ENCODE measurements around the gene TMOD3. TPM values are rescaled to one million over a fixed set of nuclear protein-coding genes. Genes with fewer than 3 reads are reported as not detected.
A peak's percentile ranks its signal among the peaks of the same experiment; 100 is the strongest.

TMOD3 gene
- total and polyA plus RNA-seq, 2 donors (not counting 3 experiments of a cell fraction or from before 2014, with no cell fraction given): 10.4 to 64.3 TPM

GRCh38 chr15:51837792-51838251 lies 8.4 kb downstream of the TMOD3 start:
- H2AFZ ChIP-seq (ENCODE audit: low read depth, low read length): peak overlapping the region; percentile 3
- peaks cover 51% of the 10 kb centered on the region for H3K4me1 ChIP-seq (ENCODE audit: control insufficient read depth, extremely low read depth, insufficient read depth, low read length)
- dilution Hi-C loops (cut with MboI; ENCODE audit: extremely low pct_ligation_motif_present, low sequenced_read_pairs) (no loop called here), intact Hi-C loops (cut with micrococcal nuclease) (no loop called here)
- no peaks in the 10 kb centered on the region for H3K27me3 ChIP-seq (ENCODE audit: control insufficient read depth in 2 of 2, insufficient read depth in 2 of 2, low read length in 2 of 2)
- H3K9ac ChIP-seq (replicated peaks; ENCODE audit: extremely low read depth, insufficient read depth, low read length): peak overlapping the region; percentile 28
- CTCF ChIA-PET: interaction anchor here (1.1 to 2.3 kb wide), 6 partner anchors 20 to 61 kb away, joined by 3 to 8 read pairs (median 5); no protein-coding TSS in a partner anchor
- peaks cover 99% of the 10 kb centered on the region for H3K79me2 ChIP-seq (ENCODE audit: control insufficient read depth, insufficient read depth, low read length)
- peak; percentile 78 for DNase-seq (ENCODE audit: low read depth, low spot score)
- no peaks in the 10 kb centered on the region for H3K9me3 ChIP-seq (replicated peaks; ENCODE audit: control insufficient read depth, insufficient read depth, low read length)
- BruUV-seq (replicated peaks): no TSS peak
- peak; percentile 89 for FAIRE-seq
- peak overlapping the region; percentile 71 for H3K4me2 ChIP-seq (ENCODE audit: insufficient read depth, low read length)
- H3K27ac ChIP-seq (ENCODE audit: insufficient read depth, low read depth, low read length): peak overlapping the region; percentile 56
- H3K4me3 ChIP-seq (replicated peaks in 1 of 3; ENCODE audit: insufficient read depth in 1 of 3, low read depth in 1 of 3, low read length in 3 of 3): peak overlapping the region in 1 of 3 experiments; percentile 21
- no peak for TF ChIP-seq JUN (IDR thresholded peaks at IDR 0.05; ENCODE audit: borderline replicate concordance, insufficient read depth, insufficient read length, low read depth)
- TF ChIP-seq POLR2AphosphoS5 (IDR thresholded peaks at IDR 0.05; ENCODE audit: insufficient read depth, low read depth, low read length): no peak
- no peak for TF ChIP-seq EZH2 (IDR thresholded peaks at IDR 0.05; ENCODE audit: borderline replicate concordance, low read depth, low read length, severe bottlenecking)
- TF ChIP-seq CTCF (IDR thresholded peaks at IDR 0.05; ENCODE audit: extremely low read depth in 1 of 2, insufficient read depth in 1 of 2, low read depth in 1 of 2, low read length in 2 of 2): no peak
- TF ChIP-seq GATA2 (IDR thresholded peaks at IDR 0.05; ENCODE audit: insufficient read depth, insufficient read length, low read depth, low read length): no peak
- no peak for TF ChIP-seq MAX (IDR thresholded peaks at IDR 0.05; ENCODE audit: insufficient read depth, insufficient read length)
- no peak for TF ChIP-seq MYC (IDR thresholded peaks at IDR 0.05; ENCODE audit: low read depth, low read length)
- no peak for TF ChIP-seq FOS (IDR thresholded peaks at IDR 0.05; ENCODE audit: borderline replicate concordance, insufficient read depth, low read length)
- TF ChIP-seq POLR2A (IDR thresholded peaks at IDR 0.05; ENCODE audit: low read depth, low read length): no peak
- H3K36me3 ChIP-seq (ENCODE audit: control insufficient read depth in 2 of 2, extremely low read depth in 1 of 2, insufficient read depth in 2 of 2, low read length in 2 of 2): no peaks in the 10 kb centered on the region
- POLR2A ChIA-PET: no interaction called here
- no peaks in the 10 kb centered on the region for H3K9me1 ChIP-seq (replicated peaks; ENCODE audit: control insufficient read depth, extremely low read depth, insufficient read depth, low read length)
- H4K20me1 ChIP-seq (replicated peaks; ENCODE audit: control insufficient read depth, extremely low read depth, insufficient read depth, low read length): peaks cover 4% of the 10 kb centered on the region
